WERI-Rb-1 (cell line): Measurements from ENCODE around the gene COBL.

Experiments used
- DNase-seq: peaks from one replicate; pipeline ENCODE4 v3.0.0-alpha.2; 2020
- H3K27ac ChIP-seq: fragments of 250-450 bp; sonication (Bioruptor Pico); 2 replicates; pipeline ENCODE4 v1.5.1; 2020; ENCODE audit warnings: mild to moderate bottlenecking, moderate library complexity
- H3K27me3 ChIP-seq: fragments of 250-450 bp; sonication (Bioruptor Pico); 2 replicates; pipeline ENCODE4 v1.5.1; 2021; ENCODE audit warnings: mild to moderate bottlenecking, low read depth, moderate library complexity; ENCODE audit not compliant: insufficient read depth, severe bottlenecking
- H3K36me3 ChIP-seq: fragments of 250-450 bp; sonication (Bioruptor Pico); 2 replicates; pipeline ENCODE4 v1.5.1; 2020; ENCODE audit warnings: mild to moderate bottlenecking, moderate library complexity
- H3K4me3 ChIP-seq: 2 replicates; pipeline ENCODE4 v1.5.1; 2011; ENCODE audit warnings: low read depth, mild to moderate bottlenecking, control low read depth, low read length
- H3K9me3 ChIP-seq: fragments of 250-450 bp; sonication (Bioruptor Pico); 2 replicates; pipeline ENCODE4 v1.5.1; 2021; ENCODE audit warnings: mild to moderate bottlenecking, moderate library complexity; ENCODE audit not compliant: severe bottlenecking
- CTCF ChIP-seq: IDR thresholded peaks from 2 replicates; pipeline ENCODE4 v1.5.1; 2011; ENCODE audit warnings: low read depth, mild to moderate bottlenecking, control low read depth, inconsistent platforms, low read length

The COBL gene

GRCh38 chr7:51055039-51055840 is 261.4 kb downstream of the COBL start:
- DNase-seq: no peak
- Histone ChIP-seq H3K27ac (no peak overlapping the region), H3K4me3 (no peak overlapping the region), H3K27me3 (no peaks in the 10 kb centered on the region), H3K9me3 (no peaks in the 10 kb centered on the region), H3K36me3 (peaks cover 5% of the 10 kb centered on the region)
- no peak for TF ChIP-seq CTCF

- no peaks in the 10 kb centered on the region for H3K9me3 ChIP-seq
- no peaks in the 10 kb centered on the region for H3K27me3 ChIP-seq
- peaks cover 5% of the 10 kb centered on the region for H3K36me3 ChIP-seq
- TF ChIP-seq CTCF: no peak
- H3K27ac ChIP-seq: no peak overlapping the region
- no peak for DNase-seq
- no peak overlapping the region for H3K4me3 ChIP-seq
These were observed 262.4 kb downstream of the COBL start for GRCh38 chr7:51054231-51054630.

- no peak for TF ChIP-seq CTCF
- H3K27ac ChIP-seq: no peak overlapping the region
- H3K4me3 ChIP-seq: no peak overlapping the region
- no peak for DNase-seq
- H3K27me3 ChIP-seq: no peaks in the 10 kb centered on the region
- H3K36me3 ChIP-seq: no peaks in the 10 kb centered on the region; the same call in 1 of the 2 replicates
- no peaks in the 10 kb centered on the region for H3K9me3 ChIP-seq
These were observed 263.3 kb downstream of the COBL start for GRCh38 chr7:51053160-51053925.

GRCh38 chr7:51046482-51046881 is 270.1 kb downstream of the COBL start:
- H3K36me3 ChIP-seq: peaks cover 22% of the 10 kb centered on the region
- H3K27ac ChIP-seq: no peak overlapping the region
- DNase-seq: no peak
- no peaks in the 10 kb centered on the region for H3K9me3 ChIP-seq
- no peaks in the 10 kb centered on the region for H3K27me3 ChIP-seq
- H3K4me3 ChIP-seq: no peak overlapping the region
- TF ChIP-seq CTCF: no peak

- Histone ChIP-seq H3K9me3 (no peaks in the 10 kb centered on the region), H3K27ac (no peak overlapping the region)
These were observed 270.5 kb downstream of the COBL start for GRCh38 chr7:51046103-51046466.

More at GRCh38 chr7:51046103-51046466, 270.5 kb downstream of the COBL start:
- Histone ChIP-seq H3K36me3 (peaks cover 23% of the 10 kb centered on the region), H3K4me3 (no peak overlapping the region), H3K27me3 (no peaks in the 10 kb centered on the region)
- TF ChIP-seq CTCF: no peak
- DNase-seq: no peak
